IMR-90 (cell line): ENCODE data around the gene CTF1. TPM values are rescaled to one million over a fixed set of nuclear protein-coding genes. Genes with fewer than 3 reads are reported as not detected.

Experiments
- ATAC-seq: fragments of 200-7000 bp; cut with Tn5 transposase; 2 replicates; pipeline ENCODE4 v1.9.1; 2020; ENCODE audit warnings: low read depth, mild to moderate bottlenecking, moderate library complexity
- BruUV-seq: library from RNA; stranded (reverse); fragments of 400-500 nt; replicated peaks from 2 replicates; lab custom pipeline; 2021; lab: Mats Ljungman, UMichigan
- CTCF ChIA-PET: fragments of 300-600 bp; formaldehyde crosslinking; extraction: SDS; loops from one replicate; lab custom pipeline; 2021; ENCODE audit warnings: antibody characterized with exemption; lab: Yijun Ruan, JAX
- POLR2A ChIA-PET: fragments of 300-600 bp; sonication (Branson Sonifier 250); formaldehyde crosslinking; loops from one replicate; lab custom pipeline; 2022; ENCODE audit warnings: antibody characterized with exemption; ENCODE audit not compliant: unreplicated experiment; lab: Charles Lee
- DNase-seq: peaks from one replicate; pipeline ENCODE4 v3.0.0; 2013
- H2AFZ ChIP-seq: replicated peaks from 2 replicates; pipeline ENCODE3; 2013; ENCODE audit warnings: low read length, mild to moderate bottlenecking; ENCODE audit not compliant: poor library complexity
- H2AK5ac ChIP-seq: 2 replicates; pipeline ENCODE4 v1.6.1; 2013; ENCODE audit warnings: low read depth, low read length, inconsistent platforms
- H2AK9ac ChIP-seq: replicated peaks from 2 replicates; pipeline ENCODE3; 2013; ENCODE audit warnings: mild to moderate bottlenecking, low read depth, low read length, moderate library complexity; ENCODE audit not compliant: poor library complexity
- H2BK120ac ChIP-seq: 2 replicates; pipeline ENCODE4 v1.6.1; 2013; ENCODE audit warnings: low read depth, low read length, inconsistent platforms
- H2BK15ac ChIP-seq: 3 replicates; pipeline ENCODE4 v1.6.1; 2013; ENCODE audit warnings: low read depth, low read length, inconsistent platforms
- H2BK20ac ChIP-seq: 2 replicates; pipeline ENCODE4 v1.6.1; 2013; ENCODE audit warnings: low read depth, mild to moderate bottlenecking, inconsistent platforms, low read length, moderate library complexity
- H2BK5ac ChIP-seq: 2 replicates; pipeline ENCODE4 v1.6.1; 2013; ENCODE audit warnings: mild to moderate bottlenecking, low read depth, low read length, inconsistent platforms; ENCODE audit not compliant: poor library complexity, severe bottlenecking
- H3K14ac ChIP-seq: replicated peaks from 2 replicates; pipeline ENCODE4 v1.6.1; 2013; ENCODE audit warnings: low read depth, low read length, inconsistent platforms
- H3K18ac ChIP-seq: 2 replicates; pipeline ENCODE4 v1.6.1; 2013; ENCODE audit warnings: low read depth, low read length, control low read depth
- H3K23ac ChIP-seq: 2 replicates; pipeline ENCODE4 v1.6.1; 2013; ENCODE audit warnings: low read depth, low read length, inconsistent platforms
- H3K27ac ChIP-seq: 2 replicates; pipeline ENCODE4 v1.5.1; 2013; ENCODE audit warnings: mild to moderate bottlenecking, control low read depth, low read length; ENCODE audit not compliant: insufficient read depth
- H3K27me3 ChIP-seq: 2 replicates; pipeline ENCODE4 v1.6.1; 2013; ENCODE audit warnings: low read length; ENCODE audit not compliant: control insufficient read depth, insufficient read depth
- H3K36me3 ChIP-seq: 2 replicates; pipeline ENCODE4 v1.6.1; 2013; ENCODE audit warnings: low read length, mixed read lengths; ENCODE audit not compliant: control insufficient read depth, insufficient read depth
- H3K4ac ChIP-seq: 2 replicates; pipeline ENCODE4 v1.6.1; 2013; ENCODE audit warnings: low read depth, low read length, inconsistent platforms
- H3K4me1 ChIP-seq: 2 replicates; pipeline ENCODE4 v1.6.1; 2013; ENCODE audit warnings: low read length, mixed read lengths; ENCODE audit not compliant: control insufficient read depth, insufficient read depth
- H3K4me2 ChIP-seq: 2 replicates; pipeline ENCODE4 v1.6.1; 2013; ENCODE audit warnings: low read depth, mild to moderate bottlenecking, control low read depth, low read length, moderate library complexity
- H3K4me3 ChIP-seq: 2 replicates; pipeline ENCODE4 v1.5.1; 2013; ENCODE audit warnings: low read depth, mild to moderate bottlenecking, control low read depth, low read length, moderate library complexity; ENCODE audit not compliant: insufficient read depth
- H3K56ac ChIP-seq: 2 replicates; pipeline ENCODE4 v1.6.1; 2013; ENCODE audit warnings: low read length, inconsistent platforms; ENCODE audit not compliant: insufficient read depth; ENCODE audit errors: extremely low read depth
- H3K79me1 ChIP-seq, 2 experiments: 2 replicates each; pipeline ENCODE4 v1.6.1; 2013; ENCODE audit warnings: low read length in 2 of 2, inconsistent platforms in 1 of 2, low read depth in 1 of 2
- H3K9ac ChIP-seq: 2 replicates; pipeline ENCODE4 v1.6.1; 2013; ENCODE audit warnings: low read depth, low read length, control low read depth
- H3K9me1 ChIP-seq: 2 replicates; pipeline ENCODE4 v1.6.1; 2013; ENCODE audit warnings: low read length, inconsistent platforms; ENCODE audit not compliant: insufficient read depth
- H3K9me3 ChIP-seq: 2 replicates; pipeline ENCODE4 v1.6.1; 2013; ENCODE audit warnings: low read length; ENCODE audit not compliant: control insufficient read depth, insufficient read depth
- H4K20me1 ChIP-seq: 2 replicates; pipeline ENCODE4 v1.6.1; 2013; ENCODE audit warnings: low read length, inconsistent platforms; ENCODE audit not compliant: insufficient read depth
- H4K5ac ChIP-seq: 2 replicates; pipeline ENCODE4 v1.6.1; 2013; ENCODE audit warnings: mild to moderate bottlenecking, low read depth, low read length, control low read depth
- H4K8ac ChIP-seq, 2 experiments: 2 replicates each; pipeline ENCODE4 v1.6.1; 2013; ENCODE audit warnings: low read depth in 2 of 2, low read length in 2 of 2, control low read depth in 1 of 2, inconsistent platforms in 1 of 2
- H4K91ac ChIP-seq: 2 replicates; pipeline ENCODE4 v1.6.1; 2013; ENCODE audit warnings: low read depth, low read length, inconsistent platforms; ENCODE audit not compliant: insufficient read depth
- CHD1 ChIP-seq: IDR thresholded peaks from 2 replicates; pipeline ENCODE4 v1.6.1; 2012; ENCODE audit warnings: low read depth, low read length, improper control_type of control experiment
- FOS ChIP-seq: fragments of 150-350 bp; IDR thresholded peaks from 2 replicates; pipeline ENCODE4 v1.6.1; 2016; ENCODE audit warnings: low read depth, low read length
- MAFK ChIP-seq: IDR thresholded peaks from 2 replicates; pipeline ENCODE4 v1.6.1; 2012; ENCODE audit warnings: low read depth, low read length, improper control_type of control experiment
- MAZ ChIP-seq: IDR thresholded peaks from 2 replicates; pipeline ENCODE4 v1.6.1; 2012; ENCODE audit warnings: low read depth, mild to moderate bottlenecking, low read length, improper control_type of control experiment, moderate library complexity, borderline replicate concordance
- MXI1 ChIP-seq: IDR thresholded peaks from 2 replicates; pipeline ENCODE4 v1.6.1; 2012; ENCODE audit warnings: low read depth, mild to moderate bottlenecking, low read length, moderate library complexity, borderline replicate concordance
- NFE2L2 ChIP-seq: fragments of 150-350 bp; IDR thresholded peaks from 2 replicates; pipeline ENCODE4 v1.6.1; 2016; ENCODE audit warnings: low read depth, mild to moderate bottlenecking, low read length
- POLR2A ChIP-seq: IDR thresholded peaks from 2 replicates; pipeline ENCODE4 v1.6.1; 2012; ENCODE audit warnings: mild to moderate bottlenecking, low read depth, low read length
- RCOR1 ChIP-seq: IDR thresholded peaks from 2 replicates; pipeline ENCODE4 v1.6.1; 2012; ENCODE audit warnings: mild to moderate bottlenecking, low read length, improper control_type of control experiment; ENCODE audit not compliant: insufficient replicate concordance
- WGBS, 2 experiments: methylation state at CpG; one replicate each; pipeline versions ENCODE4 v1.1.5 to v1.1.7; 2013; ENCODE audit warnings: missing lambda C conversion rate in 2 of 2; ENCODE audit not compliant: insufficient read length in 1 of 2; ENCODE audit errors: extremely low coverage in 2 of 2; 5-methylcytosine and 5-hydroxymethylcytosine counted together
- dilution Hi-C: fragments of 300-500 bp; cut with HindIII; formaldehyde crosslinking; loops from one replicate; pipeline ENCODE4 v1.14.3; 2018; ENCODE audit warnings: low sequenced_read_pairs; ENCODE audit not compliant: unreplicated experiment
- in situ Hi-C: fragments of 300-500 bp; cut with MboI; formaldehyde crosslinking; loops from 3 replicates; pipeline ENCODE4 v1.14.3; 2019; ENCODE audit warnings: low sequenced_read_pairs, inconsistent platforms, mixed read lengths
- intact Hi-C: fragments of 100-400 bp; cut with micrococcal nuclease; formaldehyde crosslinking; loops from 2 replicates; pipeline ENCODE4 v1.10.0; 2022
- polyA plus RNA-seq, 3 experiments: library from polyadenylated mRNA; depleted of rRNA; stranded (reverse); fragments of >200 nt; gene quantifications; 2 replicates each; pipeline ENCODE4 v1.2.3, GENCODE V29; 2012; ENCODE audit warnings: low replicate concordance in 1 of 3
- total RNA-seq: library from RNA; depleted of rRNA; stranded (reverse); fragments of >200 nt; gene quantifications from 2 replicates; pipeline ENCODE4 v1.2.3, GENCODE V29; 2012
- TF ChIP-seq, protein P1 (sequence below): fragments of 150-350 bp; IDR thresholded peaks from 2 replicates; pipeline ENCODE4 v1.6.1; 2017; ENCODE audit warnings: mild to moderate bottlenecking, antibody characterized with exemption, low read length, low read depth
- TF ChIP-seq, protein P2 (sequence below): conservative IDR thresholded peaks from 2 replicates; pipeline ENCODE4 v1.5.1; 2012; ENCODE audit warnings: mild to moderate bottlenecking, low read depth, low read length, improper control_type of control experiment

The CTF1 gene
- total and polyA plus RNA-seq, 2 of the 4 experiments (the other 2 are of a cell fraction), result 0.18 to 12.9 TPM

DNA sequence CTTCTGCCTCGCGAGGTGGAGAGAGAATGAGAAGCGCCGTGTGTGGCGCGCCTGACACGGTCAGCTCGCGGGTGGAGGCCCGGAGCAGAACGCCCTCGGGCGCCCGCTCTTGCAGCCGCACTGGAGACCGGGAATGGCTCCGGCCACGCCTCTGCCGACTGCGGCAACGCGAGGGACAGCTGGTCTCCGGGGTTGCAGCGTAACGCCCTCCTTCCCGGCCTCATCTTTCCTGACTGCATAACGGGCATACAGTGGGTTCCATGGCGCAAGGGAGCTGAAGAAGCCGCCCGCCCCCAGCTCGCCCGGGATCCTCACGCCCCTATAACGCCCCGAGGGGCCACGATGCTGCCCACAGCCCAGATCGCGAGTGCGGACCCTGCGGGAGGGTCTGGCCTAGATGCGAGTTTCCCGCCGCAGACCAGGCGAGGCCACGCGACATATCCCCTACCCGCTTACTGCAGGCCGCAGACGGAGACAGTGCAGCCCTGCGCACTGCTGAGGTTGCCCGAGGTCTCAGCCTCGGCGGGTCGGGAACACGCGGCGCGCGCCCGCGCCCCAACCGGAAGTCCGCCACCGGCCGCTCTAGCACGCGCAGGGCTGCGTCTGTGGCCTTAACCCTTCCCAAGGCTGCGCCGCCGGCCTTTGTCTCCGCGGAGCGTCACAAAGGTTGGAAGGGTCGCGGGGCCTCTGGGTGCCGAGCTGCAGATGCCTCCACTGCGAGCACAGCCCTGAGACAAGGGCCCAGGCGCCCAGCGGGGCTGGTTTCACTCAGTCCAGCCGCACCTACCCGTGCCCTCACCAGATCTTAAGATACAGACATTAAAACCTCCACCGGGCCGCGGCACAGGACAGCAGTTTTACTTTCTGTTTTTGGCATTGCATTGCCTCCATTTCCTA is 21.3 kb upstream of the CTF1 start:
- Histone ChIP-seq H3K27me3 (no peaks in the 10 kb centered on the region), H3K9ac (peak overlapping the region; percentile 93), H3K9me3 (no peaks in the 10 kb centered on the region), H4K20me1 (no peaks in the 10 kb centered on the region), H3K4me2 (peak overlapping the region; percentile 98), H2AK9ac (peak overlapping the region; percentile 96), H3K9me1 (peaks cover 4% of the 10 kb centered on the region; the same call in 1 of the 2 replicates), H3K14ac (peak overlapping the region; percentile 95), H3K4me1 (peaks cover 11% of the 10 kb centered on the region), H2BK20ac (no peak overlapping the region), H3K27ac (peak overlapping the region; percentile 94), H3K56ac (peak overlapping the region; percentile 90), H2BK5ac (peak overlapping the region; percentile 85), H3K18ac (peak overlapping the region; percentile 40; the same call in 1 of the 2 replicates), H3K4ac (peak overlapping the region; percentile 96), H2BK120ac (peak overlapping the region; percentile 22; the same call in 1 of the 2 replicates), H4K91ac (peak overlapping the region; percentile 83), H4K8ac (peak overlapping the region; percentile 72 to 91), H3K23ac (peak overlapping the region; percentile 95), H4K5ac (peak overlapping the region; percentile 85), H2AK5ac (peak overlapping the region; percentile 65), H3K36me3 (peaks cover 7% of the 10 kb centered on the region; the same call in 1 of the 2 replicates), H2BK15ac (no peak overlapping the region; the same call in 2 of the 3 replicates), H3K4me3 (peak overlapping the region; percentile 82), H2AFZ (peak overlapping the region; percentile 97), H3K79me1 (peaks cover 23 to 51% of the 10 kb centered on the region in 2 experiments; a peak in 3 of 4 replicates)
- 0% methylated on average over 38 of the region's 85 CpGs; no CpG with 5 or more reads in 1 of the 2 experiments for WGBS, 2 experiments
- TF ChIP-seq MXI1 (peak; percentile 73), RCOR1 (peak; percentile 34), CHD1 (0 out of 2 replicates have a peak, but pooled peaks have one; percentile 47), POLR2A (peak; percentile 75), MAFK (no peak), FOS (no peak), NFE2L2 (no peak), MAZ (peak; percentile 38; the same call in 1 of the 2 replicates)
- TF ChIP-seq, protein P1, sequence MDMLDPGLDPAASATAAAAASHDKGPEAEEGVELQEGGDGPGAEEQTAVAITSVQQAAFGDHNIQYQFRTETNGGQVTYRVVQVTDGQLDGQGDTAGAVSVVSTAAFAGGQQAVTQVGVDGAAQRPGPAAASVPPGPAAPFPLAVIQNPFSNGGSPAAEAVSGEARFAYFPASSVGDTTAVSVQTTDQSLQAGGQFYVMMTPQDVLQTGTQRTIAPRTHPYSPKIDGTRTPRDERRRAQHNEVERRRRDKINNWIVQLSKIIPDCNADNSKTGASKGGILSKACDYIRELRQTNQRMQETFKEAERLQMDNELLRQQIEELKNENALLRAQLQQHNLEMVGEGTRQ, result no peak; the same call in 1 of the 2 replicates
- TF ChIP-seq, protein P2, sequence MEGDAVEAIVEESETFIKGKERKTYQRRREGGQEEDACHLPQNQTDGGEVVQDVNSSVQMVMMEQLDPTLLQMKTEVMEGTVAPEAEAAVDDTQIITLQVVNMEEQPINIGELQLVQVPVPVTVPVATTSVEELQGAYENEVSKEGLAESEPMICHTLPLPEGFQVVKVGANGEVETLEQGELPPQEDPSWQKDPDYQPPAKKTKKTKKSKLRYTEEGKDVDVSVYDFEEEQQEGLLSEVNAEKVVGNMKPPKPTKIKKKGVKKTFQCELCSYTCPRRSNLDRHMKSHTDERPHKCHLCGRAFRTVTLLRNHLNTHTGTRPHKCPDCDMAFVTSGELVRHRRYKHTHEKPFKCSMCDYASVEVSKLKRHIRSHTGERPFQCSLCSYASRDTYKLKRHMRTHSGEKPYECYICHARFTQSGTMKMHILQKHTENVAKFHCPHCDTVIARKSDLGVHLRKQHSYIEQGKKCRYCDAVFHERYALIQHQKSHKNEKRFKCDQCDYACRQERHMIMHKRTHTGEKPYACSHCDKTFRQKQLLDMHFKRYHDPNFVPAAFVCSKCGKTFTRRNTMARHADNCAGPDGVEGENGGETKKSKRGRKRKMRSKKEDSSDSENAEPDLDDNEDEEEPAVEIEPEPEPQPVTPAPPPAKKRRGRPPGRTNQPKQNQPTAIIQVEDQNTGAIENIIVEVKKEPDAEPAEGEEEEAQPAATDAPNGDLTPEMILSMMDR, result 0 out of 2 replicates have a peak, but pooled peaks have one; percentile 5
- dilution Hi-C loops, result no loop called here
- ATAC-seq (peak; percentile 95), DNase-seq (peak; percentile 88)
- ChIA-PET CTCF (interaction anchor here (0.6 to 1.2 kb wide), 3 partner anchors 21 to 60 kb away, joined by 3 to 6 read pairs (median 3); no protein-coding TSS in a partner anchor), POLR2A (interaction anchor here (0.6 to 1.9 kb wide), 2 partner anchors 49 to 70 kb away, joined by 4 to 11 read pairs; partner anchors contain the start of gene FBXL19)
- intact Hi-C loops, result loop anchor here (1.0 to 2.0 kb wide), 4 partner anchors 20 to 88 kb away; partner anchors contain the start of genes BCL7C and ZNF629
- BruUV-seq, result no TSS peak
- in situ Hi-C loops, result no loop called here
